Heart left ventricle (tissue), 13 donors: ENCODE data around the gene FIP1L1.

Experiments
- POLR2A ChIP-seq, 2 donors: fragments of 450-650 bp; IDR thresholded peaks; one replicate each; pipeline ENCODE4 v1.6.1; 2017; ENCODE audit warnings: antibody characterized with exemption in 2 of 2, mild to moderate bottlenecking in 2 of 2, moderate library complexity in 2 of 2
- TF ChIP-seq, protein P1 (sequence below), 12 donors: fragments of 200-600 bp; sonication (generic) in 4 of 12; IDR thresholded peaks; one replicate each; pipeline versions ENCODE4 v1.5.0 to v1.8.0; 2018 to 2022; ENCODE audit warnings: antibody characterized with exemption in 12 of 12, mild to moderate bottlenecking in 5 of 12
- donor health status: ischemic (EF 13 %, LVEDD 7.1; RV severe dilation, severe dysfunction).
- donor health status: DM: no; HTN: yes; CAD: no.
- donor health status: DM: no; HTN: no; CAD: no.
- donor health status: ischemic (EF 25% LVEDD 6.9; RV normal size, moderate dysfunction).
- donor health status: ischemic (EF 25% LVEDD 5.7; RV mildly dilated, moderate dysfunction).
- donor health status: ischemic (EF 35%, LVEDD 5.7; RV mildly dilated, moderate dysfunction).
- donor health status: nonischemic (EF 11% LVEDD 7.7; RV severe dilation, severe dysfunction).
- donor health status: DM: yes; HTN: yes; CAD: no.
- donor health status: PGD.
- donor health status: ischemic (EF 29% LVEDD 5.4; RV normal size, mild dysfunction).
- donor health status: nonischemic (EF 23%, LVEDD 6.1; RV moderate dilation, normal function).

DNA sequence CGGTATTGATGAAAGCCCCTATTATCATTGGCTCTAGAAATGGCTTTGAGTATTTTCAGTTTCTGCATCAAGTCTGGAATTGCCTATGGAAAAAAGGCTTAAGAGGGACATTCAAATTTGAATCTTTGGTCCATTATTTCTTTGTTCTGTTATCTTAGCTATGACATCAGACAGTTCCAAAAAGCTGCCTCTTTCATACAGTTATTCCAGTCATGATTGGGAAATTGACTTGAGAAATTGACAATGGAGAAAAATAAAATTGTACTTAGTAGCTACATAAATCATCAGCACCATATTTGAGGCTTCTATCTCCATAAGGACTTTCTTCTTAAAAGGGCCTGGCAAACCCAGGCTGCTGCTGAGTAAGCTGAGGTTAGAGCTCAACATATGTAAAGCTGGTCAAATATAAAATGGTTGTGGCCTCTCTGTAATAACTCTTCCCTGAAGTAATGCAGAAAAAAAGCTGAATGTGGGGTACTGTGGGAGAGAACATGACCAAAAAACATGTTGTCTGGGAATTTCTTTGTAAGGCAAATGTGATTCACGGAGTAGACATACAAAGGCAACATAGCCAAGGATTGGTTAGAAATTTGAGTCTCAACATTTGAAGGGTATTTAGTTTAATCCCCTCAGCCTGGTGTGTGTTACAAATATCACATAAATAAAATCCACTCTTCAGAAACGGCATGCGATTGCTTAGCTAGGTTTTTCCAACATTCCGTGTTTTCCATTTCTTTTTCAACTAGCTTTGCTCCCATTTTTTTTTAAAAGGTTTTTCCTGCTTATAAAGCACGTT is 112.9 kb downstream of the FIP1L1 start:
- TF ChIP-seq, protein P1, sequence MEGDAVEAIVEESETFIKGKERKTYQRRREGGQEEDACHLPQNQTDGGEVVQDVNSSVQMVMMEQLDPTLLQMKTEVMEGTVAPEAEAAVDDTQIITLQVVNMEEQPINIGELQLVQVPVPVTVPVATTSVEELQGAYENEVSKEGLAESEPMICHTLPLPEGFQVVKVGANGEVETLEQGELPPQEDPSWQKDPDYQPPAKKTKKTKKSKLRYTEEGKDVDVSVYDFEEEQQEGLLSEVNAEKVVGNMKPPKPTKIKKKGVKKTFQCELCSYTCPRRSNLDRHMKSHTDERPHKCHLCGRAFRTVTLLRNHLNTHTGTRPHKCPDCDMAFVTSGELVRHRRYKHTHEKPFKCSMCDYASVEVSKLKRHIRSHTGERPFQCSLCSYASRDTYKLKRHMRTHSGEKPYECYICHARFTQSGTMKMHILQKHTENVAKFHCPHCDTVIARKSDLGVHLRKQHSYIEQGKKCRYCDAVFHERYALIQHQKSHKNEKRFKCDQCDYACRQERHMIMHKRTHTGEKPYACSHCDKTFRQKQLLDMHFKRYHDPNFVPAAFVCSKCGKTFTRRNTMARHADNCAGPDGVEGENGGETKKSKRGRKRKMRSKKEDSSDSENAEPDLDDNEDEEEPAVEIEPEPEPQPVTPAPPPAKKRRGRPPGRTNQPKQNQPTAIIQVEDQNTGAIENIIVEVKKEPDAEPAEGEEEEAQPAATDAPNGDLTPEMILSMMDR (IDR thresholded peaks at IDR 0.05): no peak
- no peak for TF ChIP-seq POLR2A (IDR thresholded peaks at IDR 0.05)
